ENCODE measurements around the gene TRDN.

DNA sequence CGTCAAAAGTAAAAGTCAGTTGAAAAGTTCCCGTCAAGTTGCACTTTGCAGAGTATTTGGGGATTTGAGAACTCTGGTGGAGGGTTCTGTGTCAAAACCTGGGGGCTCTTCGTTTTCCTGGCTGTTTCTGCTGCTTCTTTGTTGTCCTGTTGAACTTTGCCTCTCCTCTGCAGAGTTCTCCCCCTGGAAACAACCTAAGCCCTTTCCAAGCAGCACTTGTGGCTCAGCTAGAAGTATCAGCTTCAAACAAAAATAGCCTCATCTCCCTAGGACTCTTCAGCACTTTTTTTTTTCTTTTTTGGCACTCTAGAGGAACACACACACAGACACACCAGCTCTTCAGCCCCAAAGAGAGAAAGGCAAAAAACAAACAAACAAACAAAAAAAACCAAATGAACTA is at the start of gene TRDN:
- TF ChIP-seq, protein P1, sequence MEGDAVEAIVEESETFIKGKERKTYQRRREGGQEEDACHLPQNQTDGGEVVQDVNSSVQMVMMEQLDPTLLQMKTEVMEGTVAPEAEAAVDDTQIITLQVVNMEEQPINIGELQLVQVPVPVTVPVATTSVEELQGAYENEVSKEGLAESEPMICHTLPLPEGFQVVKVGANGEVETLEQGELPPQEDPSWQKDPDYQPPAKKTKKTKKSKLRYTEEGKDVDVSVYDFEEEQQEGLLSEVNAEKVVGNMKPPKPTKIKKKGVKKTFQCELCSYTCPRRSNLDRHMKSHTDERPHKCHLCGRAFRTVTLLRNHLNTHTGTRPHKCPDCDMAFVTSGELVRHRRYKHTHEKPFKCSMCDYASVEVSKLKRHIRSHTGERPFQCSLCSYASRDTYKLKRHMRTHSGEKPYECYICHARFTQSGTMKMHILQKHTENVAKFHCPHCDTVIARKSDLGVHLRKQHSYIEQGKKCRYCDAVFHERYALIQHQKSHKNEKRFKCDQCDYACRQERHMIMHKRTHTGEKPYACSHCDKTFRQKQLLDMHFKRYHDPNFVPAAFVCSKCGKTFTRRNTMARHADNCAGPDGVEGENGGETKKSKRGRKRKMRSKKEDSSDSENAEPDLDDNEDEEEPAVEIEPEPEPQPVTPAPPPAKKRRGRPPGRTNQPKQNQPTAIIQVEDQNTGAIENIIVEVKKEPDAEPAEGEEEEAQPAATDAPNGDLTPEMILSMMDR (IDR thresholded peaks at IDR 0.05), result no peak
- no peak for TF ChIP-seq POLR2A (IDR thresholded peaks at IDR 0.05)

Data from testis (tissue), 2 donors.